GDM1 (cell line): ENCODE data around the gene GPC3.
A peak's percentile ranks its signal among the peaks of the same experiment; 100 is the strongest.

ENCODE experiments used
- DNase-seq: peaks from one replicate; lab custom pipeline; 2025; lab: John Stamatoyannopoulos, UW

Gene GPC3

GRCh38 chrX:133846311-133846710, 139.1 kb downstream of the GPC3 start:
- DNase-seq, result no peak

- DNase-seq, result no peak
Observed at GRCh38 chrX:133840415-133840814, 145.0 kb downstream of the GPC3 start.

GRCh38 chrX:133838761-133839676, 146.4 kb downstream of the GPC3 start:
- no peak for DNase-seq

- DNase-seq, result no peak
Observed at GRCh38 chrX:133837091-133837490, 148.3 kb downstream of the GPC3 start.

GRCh38 chrX:133836561-133836960, 148.8 kb downstream of the GPC3 start:
- no peak for DNase-seq

GRCh38 chrX:133834771-133835170, 150.6 kb downstream of the GPC3 start:
- DNase-seq, result no peak

GRCh38 chrX:133819546-133819945, 165.8 kb downstream of the GPC3 start:
- no peak for DNase-seq

- no peak for DNase-seq
Observed at GRCh38 chrX:133818019-133818418, 167.4 kb downstream of the GPC3 start.

- DNase-seq, result no peak
Observed at GRCh38 chrX:133815496-133815895, 169.9 kb downstream of the GPC3 start.

- DNase-seq, result no peak
Observed at GRCh38 chrX:133813971-133814370, 171.4 kb downstream of the GPC3 start.

- DNase-seq, result no peak
Observed at GRCh38 chrX:133812402-133812801, 173.0 kb downstream of the GPC3 start.

GRCh38 chrX:133810925-133811324, 174.5 kb downstream of the GPC3 start:
- no peak for DNase-seq

- DNase-seq, result no peak
Observed at GRCh38 chrX:133804072-133804471, 181.3 kb downstream of the GPC3 start.

- no peak for DNase-seq
Observed at GRCh38 chrX:133796282-133796681, 189.1 kb downstream of the GPC3 start.

GRCh38 chrX:133794126-133794525, 191.3 kb downstream of the GPC3 start:
- DNase-seq, result no peak

GRCh38 chrX:133793626-133794025, 191.8 kb downstream of the GPC3 start:
- no peak for DNase-seq

- DNase-seq, result peak; percentile 36
Observed at GRCh38 chrX:133792198-133792953, 193.0 kb downstream of the GPC3 start.

- no peak for DNase-seq
Observed at GRCh38 chrX:133789829-133790228, 195.6 kb downstream of the GPC3 start.

- DNase-seq, result no peak
Observed at GRCh38 chrX:133786382-133786781, 199.0 kb downstream of the GPC3 start.

GRCh38 chrX:133783274-133783673, 202.1 kb downstream of the GPC3 start:
- no peak for DNase-seq

GRCh38 chrX:133781174-133781573, 204.2 kb downstream of the GPC3 start:
- DNase-seq, result no peak

- DNase-seq, result no peak
Observed at GRCh38 chrX:133776072-133776471, 209.3 kb downstream of the GPC3 start.

GRCh38 chrX:133774807-133775206, 210.6 kb downstream of the GPC3 start:
- DNase-seq, result no peak
